Measurements from ENCODE around the gene TMEM45B. TPM values are rescaled to one million over a fixed set of nuclear protein-coding genes. Genes with fewer than 3 reads are reported as not detected.
"Not testable (repeated sequence)": the region's sequence is repeated elsewhere in the genome, so short reads cannot be mapped to it uniquely, and the experiment has no call there.

TMEM45B gene
- total RNA-seq, 1 donor, result not detected

DNA sequence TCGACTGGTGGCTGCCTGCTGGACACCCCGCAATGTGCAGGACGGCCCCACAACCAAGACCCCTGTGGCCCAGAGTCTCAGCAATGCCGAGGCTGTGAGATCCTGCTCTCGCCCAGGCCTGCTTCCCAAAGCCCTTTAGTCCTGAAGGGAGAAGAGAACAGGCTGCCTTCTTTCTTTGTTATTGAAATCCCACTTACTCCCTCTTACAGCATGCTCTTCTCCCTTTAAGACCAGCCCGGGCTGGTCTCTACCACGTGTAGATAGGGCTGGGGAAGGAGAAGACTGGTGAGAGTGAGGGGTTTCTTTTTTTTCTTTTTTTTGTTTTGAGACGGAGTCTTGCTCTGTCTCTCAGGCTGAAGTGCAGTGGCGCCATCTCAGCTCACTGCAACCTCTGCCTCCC, 21.3 kb downstream of the TMEM45B start:
- Histone ChIP-seq H3K27ac (ENCODE audit: low read depth, low read length) (no peak overlapping the region), H3K4me2 (ENCODE audit: insufficient read depth, low read length) (no peak overlapping the region), H3K27me3 (ENCODE audit: insufficient read depth, low read length) (no peaks in the 10 kb centered on the region), H3K9me3 (ENCODE audit: low read depth, low read length) (no peaks in the 10 kb centered on the region), H3K36me3 (ENCODE audit: insufficient read depth, low read length) (no peaks in the 10 kb centered on the region), H2AFZ (ENCODE audit: low read length) (no peak overlapping the region), H3K4me1 (ENCODE audit: insufficient read depth, low read length) (no peaks in the 10 kb centered on the region), H3K4me3 (ENCODE audit: insufficient read depth, low read length) (no peak overlapping the region), H3K79me2 (ENCODE audit: insufficient read depth, low read length) (no peaks in the 10 kb centered on the region), H4K20me1 (ENCODE audit: insufficient read depth, low read length) (no peaks in the 10 kb centered on the region)
- no peak for DNase-seq (ENCODE audit: insufficient read length, low spot score, missing footprints)
- TF ChIP-seq, protein P1, sequence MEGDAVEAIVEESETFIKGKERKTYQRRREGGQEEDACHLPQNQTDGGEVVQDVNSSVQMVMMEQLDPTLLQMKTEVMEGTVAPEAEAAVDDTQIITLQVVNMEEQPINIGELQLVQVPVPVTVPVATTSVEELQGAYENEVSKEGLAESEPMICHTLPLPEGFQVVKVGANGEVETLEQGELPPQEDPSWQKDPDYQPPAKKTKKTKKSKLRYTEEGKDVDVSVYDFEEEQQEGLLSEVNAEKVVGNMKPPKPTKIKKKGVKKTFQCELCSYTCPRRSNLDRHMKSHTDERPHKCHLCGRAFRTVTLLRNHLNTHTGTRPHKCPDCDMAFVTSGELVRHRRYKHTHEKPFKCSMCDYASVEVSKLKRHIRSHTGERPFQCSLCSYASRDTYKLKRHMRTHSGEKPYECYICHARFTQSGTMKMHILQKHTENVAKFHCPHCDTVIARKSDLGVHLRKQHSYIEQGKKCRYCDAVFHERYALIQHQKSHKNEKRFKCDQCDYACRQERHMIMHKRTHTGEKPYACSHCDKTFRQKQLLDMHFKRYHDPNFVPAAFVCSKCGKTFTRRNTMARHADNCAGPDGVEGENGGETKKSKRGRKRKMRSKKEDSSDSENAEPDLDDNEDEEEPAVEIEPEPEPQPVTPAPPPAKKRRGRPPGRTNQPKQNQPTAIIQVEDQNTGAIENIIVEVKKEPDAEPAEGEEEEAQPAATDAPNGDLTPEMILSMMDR (IDR thresholded peaks at IDR 0.05; ENCODE audit: extremely low read depth, low read depth, low read length), result no peak

DNA sequence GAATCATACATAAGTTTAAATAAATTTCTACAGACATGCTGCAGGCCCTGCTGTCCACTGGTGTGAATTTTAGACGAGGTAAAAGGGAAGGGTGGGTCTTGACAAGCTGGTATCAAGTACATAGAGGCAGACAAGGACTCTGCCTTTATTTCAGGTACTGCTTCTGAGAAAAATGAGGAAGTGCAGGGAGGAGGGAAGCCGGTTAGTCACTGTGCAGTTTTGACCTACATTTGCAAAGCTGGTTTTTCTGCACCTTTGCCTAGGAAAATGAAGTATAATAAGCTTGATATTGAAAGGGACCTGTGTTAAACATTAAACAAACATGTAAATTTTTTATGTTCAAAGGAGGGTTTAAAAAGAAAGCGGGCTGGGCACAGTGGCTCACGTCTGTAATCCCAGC, 24.6 kb downstream of the TMEM45B start:
- Histone ChIP-seq H3K9me3 (ENCODE audit: low read depth, low read length) (no peaks in the 10 kb centered on the region), H3K27me3 (ENCODE audit: insufficient read depth, low read length) (peaks cover 21% of the 10 kb centered on the region), H4K20me1 (ENCODE audit: insufficient read depth, low read length) (no peaks in the 10 kb centered on the region), H3K4me3 (ENCODE audit: insufficient read depth, low read length) (no peak overlapping the region), H3K4me1 (ENCODE audit: insufficient read depth, low read length) (no peaks in the 10 kb centered on the region), H3K36me3 (ENCODE audit: insufficient read depth, low read length) (no peaks in the 10 kb centered on the region), H2AFZ (ENCODE audit: low read length) (no peak overlapping the region), H3K27ac (ENCODE audit: low read depth, low read length) (no peak overlapping the region), H3K4me2 (ENCODE audit: insufficient read depth, low read length) (no peak overlapping the region), H3K79me2 (ENCODE audit: insufficient read depth, low read length) (no peaks in the 10 kb centered on the region)
- TF ChIP-seq, protein P1 (IDR thresholded peaks at IDR 0.05; ENCODE audit: extremely low read depth, low read depth, low read length), result no peak
- no peak for DNase-seq (ENCODE audit: insufficient read length, low spot score, missing footprints)

DNA sequence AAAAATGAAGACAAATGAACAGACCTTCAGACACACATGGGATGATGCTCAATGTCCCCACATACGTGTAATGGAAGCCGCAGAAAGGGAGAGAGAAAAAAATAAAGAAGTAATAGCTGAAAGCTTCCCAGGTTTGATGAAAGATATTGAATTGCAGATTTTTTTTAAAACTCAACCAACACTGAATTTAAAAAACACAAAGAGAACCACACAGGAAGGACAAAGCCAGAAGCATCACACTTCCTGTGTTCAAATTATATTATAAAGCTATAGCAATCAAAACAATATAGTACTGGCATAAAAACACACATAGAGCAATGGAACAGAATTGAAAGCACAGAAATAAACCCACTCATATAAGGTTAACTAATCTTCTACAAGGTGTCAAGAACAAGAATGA, 26.5 kb downstream of the TMEM45B start:
- no peak overlapping the region for H3K4me3 ChIP-seq (ENCODE audit: insufficient read depth, low read length)
- H3K9me3 ChIP-seq (ENCODE audit: low read depth, low read length), result no peaks in the 10 kb centered on the region
- H2AFZ ChIP-seq (ENCODE audit: low read length), result no peak overlapping the region
- no peaks in the 10 kb centered on the region for H4K20me1 ChIP-seq (ENCODE audit: insufficient read depth, low read length)
- no peak overlapping the region for H3K27ac ChIP-seq (ENCODE audit: low read depth, low read length)
- H3K4me2 ChIP-seq (ENCODE audit: insufficient read depth, low read length), result no peak overlapping the region
- H3K79me2 ChIP-seq (ENCODE audit: insufficient read depth, low read length), result no peaks in the 10 kb centered on the region
- DNase-seq (ENCODE audit: insufficient read length, low spot score, missing footprints), result no peak
- H3K4me1 ChIP-seq (ENCODE audit: insufficient read depth, low read length), result peaks cover 12% of the 10 kb centered on the region
- TF ChIP-seq, protein P1 (IDR thresholded peaks at IDR 0.05; ENCODE audit: extremely low read depth, low read depth, low read length), result no peak
- H3K36me3 ChIP-seq (ENCODE audit: insufficient read depth, low read length), result no peaks in the 10 kb centered on the region
- H3K27me3 ChIP-seq (ENCODE audit: insufficient read depth, low read length), result peaks cover 26% of the 10 kb centered on the region

DNA sequence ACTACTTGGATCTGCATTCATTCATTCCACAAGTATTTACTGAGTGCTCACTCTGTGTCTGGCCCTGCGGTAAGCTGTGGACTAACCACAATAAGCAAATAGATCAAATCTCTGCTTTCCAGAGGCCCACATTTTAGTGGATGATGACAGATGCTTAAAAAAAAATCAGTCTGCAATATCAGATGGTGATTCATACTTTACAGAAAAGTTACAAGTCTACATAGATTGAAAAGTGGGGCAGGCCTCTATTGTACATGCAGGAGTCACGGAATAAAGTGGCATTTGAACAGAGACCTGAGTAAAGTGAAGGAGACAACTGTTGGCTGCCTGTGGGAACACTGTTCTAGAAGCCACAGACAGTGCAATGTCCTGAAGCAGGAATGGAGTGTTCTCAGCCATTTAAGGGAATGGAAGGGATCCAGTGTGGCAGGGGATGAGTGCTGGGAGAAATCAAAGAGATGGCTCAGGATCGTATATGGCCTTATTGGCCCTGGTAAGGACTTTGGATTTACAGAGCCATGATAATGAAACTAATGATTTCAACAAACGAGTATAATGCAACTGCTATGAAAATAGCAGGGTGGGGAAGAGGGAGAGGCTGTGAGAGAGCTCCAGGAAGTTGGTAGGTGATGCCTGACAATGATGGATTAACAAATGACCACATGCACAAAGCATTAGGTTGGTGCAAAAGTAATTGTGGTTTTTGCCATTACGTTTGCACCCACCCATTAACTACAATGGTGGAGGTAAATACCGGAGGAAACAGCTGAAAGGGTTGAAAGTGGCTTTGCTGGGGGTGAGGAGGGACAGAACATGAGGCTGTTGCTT, 31.1 kb downstream of the TMEM45B start:
- H3K27ac ChIP-seq (ENCODE audit: low read depth, low read length), result no peak overlapping the region
- no peaks in the 10 kb centered on the region for H4K20me1 ChIP-seq (ENCODE audit: insufficient read depth, low read length)
- H3K27me3 ChIP-seq (ENCODE audit: insufficient read depth, low read length), result peaks cover 45% of the 10 kb centered on the region
- TF ChIP-seq, protein P1 (IDR thresholded peaks at IDR 0.05; ENCODE audit: extremely low read depth, low read depth, low read length), result no peak
- H3K36me3 ChIP-seq (ENCODE audit: insufficient read depth, low read length), result no peaks in the 10 kb centered on the region
- no peaks in the 10 kb centered on the region for H3K9me3 ChIP-seq (ENCODE audit: low read depth, low read length)
- H3K79me2 ChIP-seq (ENCODE audit: insufficient read depth, low read length), result no peaks in the 10 kb centered on the region
- H3K4me1 ChIP-seq (ENCODE audit: insufficient read depth, low read length), result peaks cover 13% of the 10 kb centered on the region
- no peak overlapping the region for H2AFZ ChIP-seq (ENCODE audit: low read length)
- H3K4me2 ChIP-seq (ENCODE audit: insufficient read depth, low read length), result peak overlapping the region; percentile 57
- H3K4me3 ChIP-seq (ENCODE audit: insufficient read depth, low read length), result no peak overlapping the region
- DNase-seq (ENCODE audit: insufficient read length, low spot score, missing footprints), result peak; percentile 93

DNA sequence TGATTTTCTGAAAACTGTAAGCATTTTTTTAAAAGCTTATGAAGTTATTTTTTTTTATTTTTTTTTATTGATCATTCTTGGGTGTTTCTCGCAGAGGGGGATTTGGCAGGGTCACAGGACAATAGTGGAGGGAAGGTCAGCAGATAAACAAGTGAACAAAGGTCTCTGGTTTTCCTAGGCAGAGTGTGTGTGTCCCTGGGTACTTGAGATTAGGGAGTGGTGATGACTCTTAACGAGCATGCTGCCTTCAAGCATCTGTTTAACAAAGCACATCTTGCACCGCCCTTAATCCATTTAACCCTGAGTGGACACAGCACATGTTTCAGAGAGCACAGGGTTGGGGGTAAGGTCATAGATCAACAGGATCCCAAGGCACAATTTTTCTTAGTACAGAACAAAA, 31.7 kb downstream of the TMEM45B start:
- Histone ChIP-seq H3K4me1 (ENCODE audit: insufficient read depth, low read length) (peaks cover 13% of the 10 kb centered on the region), H3K27me3 (ENCODE audit: insufficient read depth, low read length) (peaks cover 49% of the 10 kb centered on the region)
- H3K4me3 ChIP-seq (ENCODE audit: insufficient read depth, low read length); DNase-seq (ENCODE audit: insufficient read length, low spot score, missing footprints); H3K27ac ChIP-seq (ENCODE audit: low read depth, low read length); H4K20me1 ChIP-seq (ENCODE audit: insufficient read depth, low read length); H3K9me3 ChIP-seq (ENCODE audit: low read depth, low read length); H3K79me2 ChIP-seq (ENCODE audit: insufficient read depth, low read length); H2AFZ ChIP-seq (ENCODE audit: low read length); H3K4me2 ChIP-seq (ENCODE audit: insufficient read depth, low read length); H3K36me3 ChIP-seq (ENCODE audit: insufficient read depth, low read length): not testable (repeated sequence)

All from osteoblast (primary cell).